Right renal cortex interstitium (tissue), 3 donors: Measurements from ENCODE around the gene ST3GAL4. TPM values are rescaled to one million over a fixed set of nuclear protein-coding genes. Genes with fewer than 3 reads are reported as not detected.
"Not testable (repeated sequence)": the region's sequence is repeated elsewhere in the genome, so short reads cannot be mapped to it uniquely, and the experiment has no call there.

Source experiments
- DNase-seq, 3 donors: peaks; one replicate each; pipeline ENCODE4 v3.0.0-alpha.2; 2013; ENCODE audit warnings: low read depth in 3 of 3, low spot score in 2 of 3
- polyA plus RNA-seq, 3 donors: library from polyadenylated mRNA; unstranded; fragments of 120-200 nt; gene quantifications; one replicate each; pipeline ENCODE4 v1.2.1, GENCODE V29; 2013; ENCODE audit not compliant: insufficient read length in 3 of 3

The ST3GAL4 gene
- polyA plus RNA-seq, 3 donors = 17.2 to 19.2 (median 18.4) TPM

- no peak for DNase-seq
These were observed 9.5 kb upstream of the ST3GAL4 start for GRCh38 chr11:126345759-126346585.

DNA sequence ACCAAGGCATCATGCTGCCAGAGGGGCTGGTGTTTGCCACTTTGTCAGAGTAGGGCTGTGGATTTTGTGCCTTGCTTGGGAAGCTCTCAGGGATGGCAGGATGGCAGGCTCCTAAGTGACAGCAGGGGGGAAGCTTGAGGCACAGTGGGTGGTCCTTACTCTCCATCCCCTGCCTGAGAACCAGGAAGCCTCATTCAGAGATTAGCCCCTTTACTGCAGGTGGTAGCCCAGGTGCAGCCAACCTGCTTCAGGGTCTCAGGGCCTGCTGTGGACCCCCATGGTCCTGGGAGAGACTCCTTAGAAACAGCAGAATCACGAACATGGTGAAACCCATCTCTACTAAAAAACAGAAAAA, 8.9 kb upstream of the ST3GAL4 start:
- DNase-seq = no peak

- DNase-seq = not testable (repeated sequence)
These were observed 8.5 kb upstream of the ST3GAL4 start for GRCh38 chr11:126346946-126347345.

GRCh38 chr11:126347751-126348668, 7.5 kb upstream of the ST3GAL4 start:
- no peak for DNase-seq

- no peak for DNase-seq
These were observed 6.5 kb upstream of the ST3GAL4 start for GRCh38 chr11:126348806-126349582.

DNA sequence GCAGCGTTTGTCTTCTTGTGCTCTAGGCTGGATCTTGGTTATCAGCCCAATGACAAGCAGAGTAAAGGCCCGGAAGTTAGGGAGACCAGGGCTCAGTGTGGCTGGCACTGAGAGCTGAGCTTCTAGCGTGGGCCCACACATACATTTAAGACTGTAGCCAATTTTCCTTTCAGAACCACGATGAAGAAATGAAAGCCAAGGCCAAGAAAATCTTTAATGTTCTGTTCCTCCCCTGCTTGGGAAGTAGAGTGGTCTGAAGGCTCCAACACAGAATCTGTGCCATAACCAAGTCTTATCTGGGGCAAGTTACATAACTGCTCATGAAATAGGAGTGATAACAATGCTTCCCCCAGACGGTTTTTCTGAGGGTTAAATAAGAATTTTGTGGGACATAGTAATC, 4.7 kb upstream of the ST3GAL4 start:
- no peak for DNase-seq

DNA sequence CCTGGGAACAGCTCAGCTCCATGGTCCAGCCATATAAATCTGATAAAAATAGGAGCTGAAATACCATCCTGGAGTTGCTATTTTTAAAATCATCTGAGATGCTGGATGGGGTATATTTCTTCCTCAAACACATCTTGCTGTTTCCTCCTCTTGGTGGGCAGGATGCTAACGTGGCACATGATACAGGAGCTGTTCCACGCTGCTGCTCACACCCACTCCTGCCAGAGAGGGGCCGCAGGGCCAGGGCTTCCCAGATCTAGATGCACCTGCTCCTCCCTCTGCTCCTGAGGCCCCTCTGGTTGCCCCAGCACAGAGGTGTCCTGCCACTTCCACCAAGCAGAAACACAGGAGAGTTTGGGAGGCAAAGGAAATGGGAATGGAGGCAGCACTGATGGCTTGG, 3.3 kb upstream of the ST3GAL4 start:
- no peak for DNase-seq

DNA sequence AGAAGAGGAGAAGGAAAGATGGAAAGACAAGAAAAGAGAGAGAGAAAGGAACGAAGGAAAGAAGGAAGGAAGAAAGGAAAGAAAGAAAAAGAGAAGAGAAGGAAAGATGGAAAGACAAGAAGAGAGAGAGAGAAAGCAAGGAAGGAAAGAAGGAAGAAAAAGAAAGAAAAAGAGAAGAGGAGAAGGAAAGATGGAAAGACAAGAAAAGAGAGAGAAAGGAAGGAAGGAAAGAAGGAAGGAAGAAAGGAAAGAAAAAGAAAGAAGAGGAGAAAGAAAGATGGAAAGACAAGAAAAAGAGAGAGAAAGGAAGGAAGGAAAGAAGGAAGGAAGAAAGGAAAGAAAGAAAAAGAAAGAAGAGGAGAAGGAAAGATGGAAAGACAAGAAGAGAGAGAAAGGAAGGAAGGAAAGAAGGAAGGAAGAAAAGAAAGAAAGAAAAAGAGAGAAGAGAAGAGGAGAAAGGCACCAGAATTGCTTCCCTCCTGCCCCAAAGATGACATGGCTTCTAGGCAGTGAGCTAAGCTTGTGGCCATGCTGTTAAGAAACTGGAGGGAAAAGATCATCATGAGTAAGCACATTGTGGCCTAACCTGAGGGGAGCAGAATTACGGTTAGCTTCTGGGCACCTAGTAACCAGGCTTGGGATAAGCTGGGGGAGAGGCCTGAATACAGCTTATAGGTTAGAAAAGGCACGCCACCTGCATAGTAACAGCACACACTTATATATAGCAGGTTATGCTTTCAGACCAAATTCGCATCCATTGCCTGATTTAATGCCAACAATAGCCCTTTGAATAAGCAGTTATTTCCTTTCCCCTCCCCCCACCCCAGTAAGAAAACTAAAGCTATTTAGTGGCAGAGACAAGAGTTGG, 2.3 kb upstream of the ST3GAL4 start:
- no peak for DNase-seq

GRCh38 chr11:126354631-126355323, 709 bp upstream of the ST3GAL4 start:
- no peak for DNase-seq

- DNase-seq = no peak
These were observed 726 bp downstream of the ST3GAL4 start for GRCh38 chr11:126355926-126356897.

GRCh38 chr11:126357055-126357962, 1.8 kb downstream of the ST3GAL4 start:
- DNase-seq = no peak

DNA sequence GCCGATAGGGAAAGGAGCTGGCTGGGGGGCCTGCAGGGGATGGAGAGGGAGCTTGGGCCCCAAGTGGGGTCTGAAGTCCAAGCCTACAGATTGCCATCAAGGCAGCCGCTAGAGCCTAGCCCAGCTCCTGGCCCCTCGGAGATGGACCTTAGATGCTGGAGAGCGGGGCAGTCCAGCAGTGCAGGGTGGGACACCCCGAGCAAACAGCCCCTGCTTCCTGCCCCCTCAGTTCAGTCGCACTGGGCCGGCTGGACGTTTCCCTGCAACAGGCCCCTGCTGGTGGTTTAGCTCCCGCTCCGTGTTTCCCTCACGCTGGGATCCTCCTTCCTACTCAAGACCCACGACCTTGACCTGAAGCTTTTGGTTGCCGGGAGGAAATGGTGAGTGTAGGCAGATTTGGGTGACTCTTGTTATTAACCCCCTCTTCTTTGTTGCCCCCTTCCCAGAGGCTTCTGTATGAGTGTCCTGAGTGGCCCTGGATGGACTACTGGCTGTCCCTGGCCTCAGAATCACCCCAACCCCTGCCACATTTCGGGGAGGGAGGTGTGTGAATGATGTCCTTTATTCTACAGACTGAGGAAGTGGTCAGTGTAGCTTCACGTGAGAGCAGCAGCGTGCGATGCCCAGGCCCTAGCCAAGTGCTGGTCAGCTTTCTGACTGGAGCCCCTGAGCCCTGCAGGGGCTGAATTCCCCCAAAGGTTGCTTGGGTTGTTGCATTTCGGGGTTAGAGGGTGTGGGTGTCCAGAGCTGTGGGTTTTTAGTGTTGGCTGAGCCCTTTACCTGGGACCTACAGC, 2.7 kb downstream of the ST3GAL4 start:
- no peak for DNase-seq

- no peak for DNase-seq
These were observed 3.3 kb downstream of the ST3GAL4 start for GRCh38 chr11:126358763-126359160.

GRCh38 chr11:126359431-126360048, 4.1 kb downstream of the ST3GAL4 start:
- DNase-seq = no peak

DNA sequence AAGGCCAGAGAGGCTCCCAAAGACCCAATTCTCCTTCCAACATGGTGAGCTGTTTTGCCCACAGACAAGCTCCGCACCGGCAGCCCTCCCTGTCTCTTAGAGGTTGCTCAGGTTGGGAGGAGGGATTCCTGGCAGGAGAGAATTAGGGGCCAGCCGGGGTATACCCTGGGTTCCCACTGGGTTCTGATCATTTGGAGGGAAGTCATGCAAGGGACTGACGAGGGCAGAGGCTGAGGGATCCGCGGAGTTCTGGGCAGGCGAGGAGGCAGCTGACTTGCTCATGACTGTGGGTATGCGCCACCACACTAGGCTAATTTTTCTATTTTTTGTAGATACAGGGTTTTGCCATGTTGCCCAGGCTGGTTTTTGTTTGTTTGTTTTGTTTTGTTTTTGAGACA, 4.6 kb downstream of the ST3GAL4 start:
- no peak for DNase-seq

DNA sequence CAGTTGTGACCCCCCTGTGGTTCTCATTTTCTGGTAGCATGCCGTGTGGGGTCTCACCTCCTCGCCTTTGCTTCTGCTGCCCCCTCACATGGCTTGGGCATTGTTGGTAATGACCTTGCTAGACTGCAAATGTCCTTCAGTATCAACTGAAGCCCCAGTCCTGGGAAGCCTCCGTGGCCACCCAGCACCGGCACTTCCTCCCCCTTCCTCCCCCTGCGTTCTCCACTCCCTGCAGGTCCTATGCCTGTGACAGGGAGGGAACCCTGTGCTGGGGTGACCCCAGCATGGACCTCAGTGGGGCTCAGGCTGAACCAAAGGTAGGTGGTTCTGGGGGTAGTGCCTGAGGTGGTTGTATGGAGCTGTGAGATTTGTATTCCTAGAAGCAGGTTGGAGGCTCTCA, 5.9 kb downstream of the ST3GAL4 start:
- DNase-seq = no peak
